WTC11 (cell line): ENCODE measurements around the gene PLXND1.

ENCODE experiments used
- CTCF ChIP-seq: fragments of 200-600 bp; IDR thresholded peaks from 2 replicates; pipeline ENCODE4 v1.8.0; 2022; ENCODE audit warnings: antibody characterized with exemption
- E2F5 ChIP-seq: sonication (generic); formaldehyde crosslinking; IDR thresholded peaks from 2 replicates; pipeline ENCODE4 v1.8.1; 2022; ENCODE audit warnings: mild to moderate bottlenecking, moderate library complexity, missing genetic modification reagents
- FOXJ3 ChIP-seq: sonication (generic); formaldehyde crosslinking; IDR thresholded peaks from 2 replicates; pipeline ENCODE4 v1.9.0; 2021; ENCODE audit warnings: missing genetic modification reagents, mild to moderate bottlenecking, borderline replicate concordance
- FOXK1 ChIP-seq: sonication (generic); formaldehyde crosslinking; IDR thresholded peaks from 2 replicates; pipeline ENCODE4 v1.8.0; 2022; ENCODE audit warnings: mild to moderate bottlenecking, moderate library complexity, missing genetic modification reagents
- KAT7 ChIP-seq: sonication (generic); formaldehyde crosslinking; IDR thresholded peaks from 2 replicates; pipeline ENCODE4 v1.8.1; 2023; ENCODE audit warnings: missing genetic modification reagents, mild to moderate bottlenecking, borderline replicate concordance
- MAX ChIP-seq: sonication (generic); formaldehyde crosslinking; IDR thresholded peaks from 2 replicates; pipeline ENCODE4 v1.8.0; 2022; ENCODE audit warnings: mild to moderate bottlenecking, missing genetic modification reagents
- NR3C1 ChIP-seq: sonication (generic); formaldehyde crosslinking; conservative IDR thresholded peaks from 2 replicates; pipeline ENCODE4 v1.8.1; 2023; ENCODE audit warnings: low read depth, mild to moderate bottlenecking, missing genetic modification reagents
- TEAD4 ChIP-seq: sonication (generic); formaldehyde crosslinking; IDR thresholded peaks from 2 replicates; pipeline ENCODE4 v1.8.0; 2022; ENCODE audit warnings: mild to moderate bottlenecking, missing genetic modification reagents
- USF1 ChIP-seq: sonication (generic); formaldehyde crosslinking; IDR thresholded peaks from 2 replicates; pipeline ENCODE4 v1.8.0; 2022; ENCODE audit warnings: mild to moderate bottlenecking, missing genetic modification reagents
- USF2 ChIP-seq: sonication (generic); formaldehyde crosslinking; IDR thresholded peaks from 2 replicates; pipeline ENCODE4 v1.8.1; 2023; ENCODE audit warnings: mild to moderate bottlenecking, missing genetic modification reagents, moderate library complexity
- ZMAT4 ChIP-seq: fragments of 250-450 bp; sonication (Bioruptor Pico); IDR thresholded peaks from 2 replicates; pipeline ENCODE4 v1.9.0; 2021; ENCODE audit warnings: mild to moderate bottlenecking

- TF ChIP-seq CTCF = no peak
- no peak for TF ChIP-seq USF1 (CRISPR knock-in tag)
- no peak for TF ChIP-seq NR3C1
- TF ChIP-seq USF2 (CRISPR knock-in tag) = no peak
- TF ChIP-seq E2F5 = no peak
- no peak for TF ChIP-seq KAT7 (CRISPR knock-in tag)
- no peak for TF ChIP-seq ZMAT4 (CRISPR knock-in tag)
- TF ChIP-seq TEAD4 (CRISPR knock-in tag) = no peak
- TF ChIP-seq MAX = no peak
- no peak for TF ChIP-seq FOXK1 (CRISPR knock-in tag)
- TF ChIP-seq FOXJ3 (CRISPR knock-in tag) = no peak
Observed at GRCh38 chr3:129513705-129514104, 92.8 kb downstream of the PLXND1 start.
